Urinary bladder (tissue), 4 donors: Measurements from ENCODE around the gene SHISA7. TPM values are rescaled to one million over a fixed set of nuclear protein-coding genes. Genes with fewer than 3 reads are reported as not detected.

ENCODE experiments used
- DNase-seq: peaks from one replicate; pipeline ENCODE4 v3.0.0-alpha.2; 2015; ENCODE audit errors: extremely low spot score
- H3K27ac ChIP-seq: one replicate; pipeline ENCODE4 v1.5.1; 2013; ENCODE audit warnings: low read depth, mild to moderate bottlenecking, moderate library complexity
- H3K36me3 ChIP-seq: one replicate; pipeline ENCODE4 v1.6.1; 2013; ENCODE audit warnings: mild to moderate bottlenecking, moderate library complexity; ENCODE audit not compliant: insufficient read depth
- H3K4me1 ChIP-seq: one replicate; pipeline ENCODE4 v1.6.1; 2013; ENCODE audit warnings: mild to moderate bottlenecking, moderate library complexity; ENCODE audit not compliant: insufficient read depth
- H3K4me3 ChIP-seq: one replicate; pipeline ENCODE4 v1.5.1; 2013; ENCODE audit warnings: low read depth, low read length
- WGBS: extraction: QIAGEN DNeasy Blood & Tissue Kit; methylation state at CpG from one replicate; pipeline ENCODE4 v1.1.7; 2013; 5-methylcytosine and 5-hydroxymethylcytosine counted together
- polyA plus RNA-seq: library from polyadenylated mRNA; stranded (reverse); fragments of 200-250 nt; gene quantifications from one replicate; pipeline ENCODE4 v1.2.3, GENCODE V29; 2013
- total RNA-seq: library from RNA; depleted of rRNA; stranded (reverse); fragments of >200 nt; gene quantifications from one replicate; pipeline ENCODE4 v1.2.3, GENCODE V29; 2014
- donor health status: healthy with polysubstance abuse.
- donor health status: healthy.

SHISA7 gene
- total and polyA plus RNA-seq, 2 donors: 0.05 to 0.16 TPM

DNA sequence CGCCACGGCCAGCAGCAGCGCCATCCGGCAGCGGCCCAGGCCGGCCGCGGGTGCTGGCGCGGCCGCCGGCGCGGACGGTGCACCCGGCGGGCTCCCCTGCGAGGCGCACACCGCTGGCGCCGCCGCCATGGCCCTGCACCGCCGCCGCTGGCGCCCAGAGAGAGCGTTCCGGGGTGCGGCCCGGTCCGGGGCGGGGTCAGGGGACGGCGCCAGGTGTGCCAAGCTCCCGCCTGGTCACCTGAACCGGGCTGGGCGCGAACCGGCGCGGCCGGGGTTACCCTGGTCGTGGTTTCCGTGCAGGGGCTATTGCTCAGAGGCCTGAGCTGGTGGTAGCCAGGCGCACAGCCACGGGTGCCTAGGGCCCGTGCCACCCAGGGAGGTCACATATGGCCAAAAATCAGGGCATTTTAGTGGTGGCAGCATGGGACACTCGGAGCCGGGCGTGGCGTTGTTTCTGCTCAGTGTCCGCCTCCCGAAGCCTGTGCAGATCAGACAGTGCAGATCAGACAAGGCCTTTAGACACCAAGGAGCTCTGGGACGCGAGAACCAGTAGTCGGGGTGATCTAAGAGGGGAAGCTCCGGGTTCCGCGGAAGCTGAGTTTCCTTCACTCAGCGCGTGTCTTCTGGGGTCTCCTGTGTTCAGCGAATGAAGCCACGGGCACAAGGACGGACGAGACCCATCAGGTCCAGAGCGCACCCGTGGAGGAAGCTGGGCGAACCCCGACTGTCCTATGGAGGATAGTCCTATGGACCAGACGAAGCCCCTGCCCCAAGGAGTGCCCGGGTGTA is 58.8 kb downstream of the SHISA7 start, which contains the start of gene TMEM238:
Gene TMEM238 (minus strand): TSS at position 162 of the 789 bp plus-strand sequence. CDS start 33 bp downstream, at position 129.
- Histone ChIP-seq H3K4me1 (peaks cover 3% of the 10 kb centered on the region), H3K4me3 (peak within 1 kb of the TSS; percentile 50), H3K36me3 (no peaks in the 10 kb centered on the region), H3K27ac (peak within 1 kb of the TSS; percentile 90)
- no peak for DNase-seq
- 18% methylated on average over 72 of the region's 72 CpGs for WGBS

DNA sequence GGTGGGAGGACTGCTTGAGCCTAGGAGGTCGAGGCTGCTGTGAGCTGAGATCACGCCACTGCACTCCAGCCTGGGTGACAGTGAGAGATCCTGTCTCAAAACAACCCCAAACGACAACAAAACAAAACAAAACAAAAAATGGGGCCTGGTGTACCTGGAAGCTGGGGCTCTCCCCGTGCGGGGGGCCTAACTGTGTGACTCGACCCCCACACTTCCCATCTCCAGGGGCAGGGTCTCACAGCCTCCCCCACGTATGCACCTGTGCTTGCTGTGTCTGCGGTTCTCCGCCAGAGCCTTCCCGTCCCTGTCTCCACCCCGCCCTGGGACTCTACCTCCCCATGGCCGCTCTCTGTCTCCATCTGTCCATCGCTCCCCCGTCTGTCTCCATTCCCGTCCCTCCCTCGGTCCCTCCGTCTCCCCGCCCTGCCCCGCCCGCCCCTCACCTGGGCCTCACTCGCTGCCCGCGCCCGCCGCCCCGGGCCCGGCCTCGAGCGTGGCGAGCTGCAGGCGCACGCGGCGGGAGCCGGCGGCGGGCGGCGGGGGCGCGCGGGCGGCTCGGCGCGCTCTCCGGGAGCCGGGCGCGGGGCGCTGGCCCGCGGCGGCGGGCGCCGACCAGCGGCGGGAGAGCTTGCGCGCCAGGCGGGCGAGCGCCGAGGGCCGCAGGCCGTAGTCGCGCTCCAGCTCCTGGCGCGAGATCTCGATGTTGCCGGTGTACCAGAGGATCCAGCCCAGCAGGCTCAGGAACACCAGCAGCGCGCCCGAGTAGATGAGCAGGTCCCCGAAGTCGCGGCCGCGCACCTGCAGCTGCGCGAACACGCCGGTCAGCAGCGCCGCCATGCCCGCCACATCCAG is 59.6 kb downstream of the SHISA7 start:
- DNase-seq: no peak
- 4% methylated on average over 88 of the region's 88 CpGs for WGBS
- no peaks in the 10 kb centered on the region for H3K36me3 ChIP-seq
- peak overlapping the region; percentile 50 for H3K4me3 ChIP-seq
- H3K4me1 ChIP-seq: peaks cover 3% of the 10 kb centered on the region
- H3K27ac ChIP-seq: peak overlapping the region; percentile 90

DNA sequence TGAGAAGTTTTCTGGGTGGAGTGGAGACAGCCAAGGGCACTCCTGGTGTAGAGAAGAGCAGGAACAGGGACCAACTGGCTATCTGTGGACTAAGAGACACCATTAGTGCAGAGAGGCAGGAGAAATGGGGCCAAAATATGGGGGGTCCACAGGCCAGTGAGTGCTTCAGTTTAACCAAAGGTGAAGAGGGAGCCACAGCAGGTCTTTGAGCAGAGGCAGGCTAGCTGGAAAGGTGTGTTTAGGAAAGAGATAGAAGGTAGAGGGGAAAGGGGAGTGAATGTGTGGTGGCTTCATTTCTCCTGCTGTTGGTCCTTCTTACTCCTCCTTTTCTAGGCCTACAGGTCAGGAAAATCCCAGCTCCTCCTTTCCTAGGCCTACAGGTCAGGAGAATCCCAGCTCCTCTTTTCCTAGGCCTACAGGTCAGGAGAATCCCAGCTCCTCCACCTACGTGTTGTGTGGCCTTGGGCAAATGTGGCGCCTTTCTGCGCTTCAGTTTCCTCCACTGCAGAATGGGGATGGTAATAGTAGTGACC is 60.5 kb downstream of the SHISA7 start:
- no peak overlapping the region for H3K4me3 ChIP-seq
- H3K36me3 ChIP-seq: no peaks in the 10 kb centered on the region
- H3K27ac ChIP-seq: no peak overlapping the region
- DNase-seq: no peak
- H3K4me1 ChIP-seq: no peaks in the 10 kb centered on the region
- WGBS: 96% methylated on average over 3 of the region's 3 CpGs

DNA sequence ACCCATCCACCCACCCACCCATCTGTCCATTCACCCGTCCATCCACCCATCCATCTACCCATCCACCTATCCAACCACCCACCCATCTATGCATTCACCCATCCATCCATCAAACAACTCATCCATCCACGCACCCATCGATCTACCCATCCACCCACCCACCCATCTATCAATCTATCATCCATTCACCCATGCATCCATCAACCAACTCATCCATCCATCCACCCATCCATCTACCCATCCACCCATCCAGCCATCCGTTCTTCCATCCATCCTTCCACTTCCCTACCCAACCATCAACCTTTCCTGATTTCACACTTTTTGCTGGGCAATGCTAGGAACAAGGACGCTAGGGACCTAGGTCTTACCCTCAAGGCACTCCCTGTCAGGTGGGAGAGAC is 61.1 kb downstream of the SHISA7 start:
- Histone ChIP-seq H3K4me1 (no peaks in the 10 kb centered on the region), H3K36me3 (no peaks in the 10 kb centered on the region), H3K27ac (no peak overlapping the region), H3K4me3 (no peak overlapping the region)
- no peak for DNase-seq
- WGBS: 97% methylated on average over 5 of the region's 5 CpGs

DNA sequence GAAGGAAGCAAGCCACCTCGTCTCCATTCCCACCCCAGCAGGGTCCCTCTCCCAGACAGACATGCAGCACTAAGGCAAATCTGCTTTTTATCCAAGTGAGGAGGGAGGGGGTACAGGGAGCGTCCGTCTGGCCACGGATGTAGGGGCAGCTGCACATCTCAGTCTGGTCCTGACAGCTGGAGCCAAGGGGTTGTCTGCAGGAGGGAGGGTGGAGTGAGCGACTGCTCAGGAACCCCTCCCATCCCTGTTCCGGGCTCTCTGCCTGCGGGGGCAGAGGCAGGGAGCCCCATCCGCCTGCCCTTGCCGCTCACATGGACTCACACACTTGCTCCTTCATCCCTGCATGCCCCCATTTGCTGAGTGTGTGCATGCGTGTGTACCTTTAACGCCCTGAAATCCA is 63.9 kb downstream of the SHISA7 start:
- no peak for DNase-seq
- 54% methylated on average over 11 of the region's 11 CpGs for WGBS
- no peak overlapping the region for H3K27ac ChIP-seq
- no peaks in the 10 kb centered on the region for H3K4me1 ChIP-seq
- H3K4me3 ChIP-seq: no peak overlapping the region
- H3K36me3 ChIP-seq: no peaks in the 10 kb centered on the region

Other genes with a start within 250 kb of the SHISA7 start
Only the 30 nearest of the 31 such genes appear.
- gene TMEM86B, start 214.5 kb downstream of the SHISA7 start, total RNA-seq: 0.79 TPM
- 4.5 TPM for gene TMEM86B, start 214.5 kb downstream of the SHISA7 start, polyA plus RNA-seq
- 14.5 TPM for gene PPP6R1, start 184.3 kb downstream of the SHISA7 start, total RNA-seq
- gene PPP6R1, start 184.3 kb downstream of the SHISA7 start, polyA plus RNA-seq: 43.1 TPM
- gene HSPBP1, start 163.2 kb downstream of the SHISA7 start, total RNA-seq: 6.5 TPM
- gene HSPBP1, start 163.2 kb downstream of the SHISA7 start, polyA plus RNA-seq: 56.3 TPM
- gene BRSK1, start 159.3 kb downstream of the SHISA7 start, total RNA-seq: 9.7 TPM
- gene BRSK1, start 159.3 kb downstream of the SHISA7 start, polyA plus RNA-seq: 8.8 TPM
- 0.48 TPM for gene TMEM150B, start 118.0 kb downstream of the SHISA7 start, total RNA-seq
- 1.7 TPM for gene TMEM150B, start 118.0 kb downstream of the SHISA7 start, polyA plus RNA-seq
- gene KMT5C, start 103.4 kb downstream of the SHISA7 start, total RNA-seq: 9.3 TPM
- gene KMT5C, start 103.4 kb downstream of the SHISA7 start, polyA plus RNA-seq: 10.2 TPM
- not detected for gene COX6B2, start 88.6 kb downstream of the SHISA7 start, total RNA-seq
- 0.39 TPM for gene COX6B2, start 88.6 kb downstream of the SHISA7 start, polyA plus RNA-seq
- not detected for gene GARIN5B, start 80.0 kb downstream of the SHISA7 start, total RNA-seq
- gene GARIN5B, start 80.0 kb downstream of the SHISA7 start, polyA plus RNA-seq: not detected
- gene IL11, start 72.8 kb downstream of the SHISA7 start, total RNA-seq: 0.42 TPM
- gene IL11, start 72.8 kb downstream of the SHISA7 start, polyA plus RNA-seq: 0.53 TPM
- not detected for gene TMEM190, start 66.5 kb downstream of the SHISA7 start, total RNA-seq
- not detected for gene TMEM190, start 66.5 kb downstream of the SHISA7 start, polyA plus RNA-seq
- not detected for gene TMEM238, start 59.0 kb downstream of the SHISA7 start, total RNA-seq
- gene TMEM238, start 59.0 kb downstream of the SHISA7 start, polyA plus RNA-seq: 0.43 TPM
- 141 TPM for gene RPL28, start 57.4 kb downstream of the SHISA7 start, total RNA-seq
- 1,449 TPM for gene RPL28, start 57.4 kb downstream of the SHISA7 start, polyA plus RNA-seq
- 29.9 TPM for gene UBE2S, start 35.5 kb downstream of the SHISA7 start, total RNA-seq
- gene UBE2S, start 35.5 kb downstream of the SHISA7 start, polyA plus RNA-seq: 17.5 TPM
- 35.1 TPM for gene ISOC2, start 18.3 kb upstream of the SHISA7 start, total RNA-seq
- 94.1 TPM for gene ISOC2, start 18.3 kb upstream of the SHISA7 start, polyA plus RNA-seq
- gene C19orf85, start 21.5 kb upstream of the SHISA7 start, total RNA-seq: not detected
- 0.51 TPM for gene C19orf85, start 21.5 kb upstream of the SHISA7 start, polyA plus RNA-seq
- gene ZNF628, start 33.3 kb upstream of the SHISA7 start, total RNA-seq: 0.79 TPM
- gene ZNF628, start 33.3 kb upstream of the SHISA7 start, polyA plus RNA-seq: 11.9 TPM
- 7.1 TPM for gene NAT14, start 41.9 kb upstream of the SHISA7 start, total RNA-seq
- gene NAT14, start 41.9 kb upstream of the SHISA7 start, polyA plus RNA-seq: 27.0 TPM
- 24.4 TPM for gene SSC5D, start 45.1 kb upstream of the SHISA7 start, total RNA-seq
- 24.4 TPM for gene SSC5D, start 45.1 kb upstream of the SHISA7 start, polyA plus RNA-seq
- not detected for gene SBK2, start 93.8 kb upstream of the SHISA7 start, total RNA-seq
- gene SBK2, start 93.8 kb upstream of the SHISA7 start, polyA plus RNA-seq: not detected
- not detected for gene SBK3, start 102.2 kb upstream of the SHISA7 start, total RNA-seq
- 0.72 TPM for gene SBK3, start 102.2 kb upstream of the SHISA7 start, polyA plus RNA-seq
- 1.6 TPM for gene ZNF579, start 137.5 kb upstream of the SHISA7 start, total RNA-seq
- gene ZNF579, start 137.5 kb upstream of the SHISA7 start, polyA plus RNA-seq: 10.8 TPM
- gene FIZ1, start 156.2 kb upstream of the SHISA7 start, total RNA-seq: 2.3 TPM
- gene FIZ1, start 156.2 kb upstream of the SHISA7 start, polyA plus RNA-seq: 11.1 TPM
- 5.7 TPM for gene ZNF524, start 157.0 kb upstream of the SHISA7 start, total RNA-seq
- 30.9 TPM for gene ZNF524, start 157.0 kb upstream of the SHISA7 start, polyA plus RNA-seq
- 2.1 TPM for gene ZNF865, start 162.3 kb upstream of the SHISA7 start, total RNA-seq
- 13.7 TPM for gene ZNF865, start 162.3 kb upstream of the SHISA7 start, polyA plus RNA-seq
- gene ZNF784, start 181.3 kb upstream of the SHISA7 start, total RNA-seq: 4.7 TPM
- gene ZNF784, start 181.3 kb upstream of the SHISA7 start, polyA plus RNA-seq: 9.7 TPM
- 4.1 TPM for gene ZNF580, start 197.7 kb upstream of the SHISA7 start, total RNA-seq
- 49.0 TPM for gene ZNF580, start 197.7 kb upstream of the SHISA7 start, polyA plus RNA-seq
- gene ZNF581, start 200.3 kb upstream of the SHISA7 start, total RNA-seq: 6.5 TPM
- gene ZNF581, start 200.3 kb upstream of the SHISA7 start, polyA plus RNA-seq: 21.8 TPM
- 4.1 TPM for gene CCDC106, start 204.9 kb upstream of the SHISA7 start, total RNA-seq
- gene CCDC106, start 204.9 kb upstream of the SHISA7 start, polyA plus RNA-seq: 17.7 TPM
- 44.6 TPM for gene U2AF2, start 211.7 kb upstream of the SHISA7 start, total RNA-seq
- gene U2AF2, start 211.7 kb upstream of the SHISA7 start, polyA plus RNA-seq: 129 TPM
- gene EPN1, start 231.9 kb upstream of the SHISA7 start, total RNA-seq: 23.4 TPM
- 106 TPM for gene EPN1, start 231.9 kb upstream of the SHISA7 start, polyA plus RNA-seq